ENCODE results near the gene ERAP2. TPM values are rescaled to one million over a fixed set of nuclear protein-coding genes. Genes with fewer than 3 reads are reported as not detected.

The ERAP2 gene
- total RNA-seq, 4 donors from 2014 or later, result 17.2 to 28.7 (median 23.5) TPM

- no peak for TF ChIP-seq CTCF (IDR thresholded peaks at IDR 0.05; ENCODE audit: low read depth)
These were observed 1.7 kb upstream of the ERAP2 start for GRCh38 chr5:96874631-96875030.

- TF ChIP-seq CTCF (IDR thresholded peaks at IDR 0.05; ENCODE audit: low read depth), result no peak
These were observed 459 bp upstream of the ERAP2 start for GRCh38 chr5:96875791-96876291.

- no peak for TF ChIP-seq CTCF (IDR thresholded peaks at IDR 0.05; ENCODE audit: low read depth)
These were observed 3.4 kb downstream of the ERAP2 start for GRCh38 chr5:96879665-96880064.

GRCh38 chr5:96880444-96881164 is 4.3 kb downstream of the ERAP2 start:
- TF ChIP-seq CTCF (IDR thresholded peaks at IDR 0.05; ENCODE audit: low read depth), result no peak

GRCh38 chr5:96881511-96882115 is 5.3 kb downstream of the ERAP2 start:
- TF ChIP-seq CTCF (IDR thresholded peaks at IDR 0.05; ENCODE audit: low read depth), result no peak

- TF ChIP-seq CTCF (IDR thresholded peaks at IDR 0.05; ENCODE audit: low read depth), result no peak
These were observed 7.6 kb downstream of the ERAP2 start for GRCh38 chr5:96883871-96884270.

GRCh38 chr5:96884995-96885394 is 8.7 kb downstream of the ERAP2 start:
- TF ChIP-seq CTCF (IDR thresholded peaks at IDR 0.05; ENCODE audit: low read depth), result no peak
